Endodermal cell (in vitro differentiated cells): ENCODE measurements around the gene CCDC160. TPM values are rescaled to one million over a fixed set of nuclear protein-coding genes. Genes with fewer than 3 reads are reported as not detected.

Source experiments
- DNase-seq: peaks from one replicate; pipeline ENCODE4 v3.0.0-alpha.2; 2017
- H3K27ac ChIP-seq: 2 replicates; pipeline ENCODE4 v1.5.1; 2013; ENCODE audit warnings: mild to moderate bottlenecking, low read depth, low read length, moderate library complexity
- H3K27me3 ChIP-seq: 2 replicates; pipeline ENCODE4 v1.6.1; 2013; ENCODE audit warnings: mild to moderate bottlenecking, low read length, moderate library complexity; ENCODE audit not compliant: insufficient read depth, control insufficient read depth, poor library complexity, severe bottlenecking
- H3K36me3 ChIP-seq: 2 replicates; pipeline ENCODE4 v1.7.0; 2013; ENCODE audit warnings: mild to moderate bottlenecking, low read length, moderate library complexity; ENCODE audit not compliant: control insufficient read depth, insufficient read depth
- H3K4me1 ChIP-seq: one replicate; pipeline ENCODE4 v1.7.0; 2013; ENCODE audit warnings: low read length; ENCODE audit not compliant: control insufficient read depth, insufficient read depth
- H3K4me3 ChIP-seq: 2 replicates; pipeline ENCODE4 v1.5.1; 2013; ENCODE audit warnings: mild to moderate bottlenecking, low read length, moderate library complexity
- H3K9ac ChIP-seq: 2 replicates; pipeline ENCODE4 v1.6.1; 2013; ENCODE audit warnings: mild to moderate bottlenecking, low read length, moderate library complexity; ENCODE audit not compliant: poor library complexity, severe bottlenecking; ENCODE audit errors: extremely low read depth
- H3K9me3 ChIP-seq: 2 replicates; pipeline ENCODE4 v1.6.1; 2013; ENCODE audit warnings: mild to moderate bottlenecking, low read length, moderate library complexity; ENCODE audit not compliant: control insufficient read depth
- H3K27ac Mint-ChIP-seq: 2 replicates; pipeline ENCODE4 v1.8.0; 2020; ENCODE audit warnings: mixed read lengths
- H3K27me3 Mint-ChIP-seq: 2 replicates; pipeline ENCODE4 v1.8.0; 2021; ENCODE audit warnings: mild to moderate bottlenecking, mixed read lengths; ENCODE audit not compliant: insufficient read depth
- H3K36me3 Mint-ChIP-seq: 2 replicates; pipeline ENCODE4 v1.8.0; 2020; ENCODE audit warnings: low read depth, mixed read lengths
- H3K4me1 Mint-ChIP-seq: 2 replicates; pipeline ENCODE4 v1.8.0; 2020; ENCODE audit warnings: mixed read lengths
- H3K4me3 Mint-ChIP-seq: 2 replicates; pipeline ENCODE4 v1.8.0; 2020; ENCODE audit warnings: mild to moderate bottlenecking, moderate library complexity, mixed read lengths
- H3K9me3 Mint-ChIP-seq: 2 replicates; pipeline ENCODE4 v1.8.0; 2020; ENCODE audit warnings: mild to moderate bottlenecking, mixed read lengths
- WGBS, 2 experiments: methylation state at CpG; one replicate each; pipeline versions ENCODE4 v1.1.5 to v1.1.7; 2013; ENCODE audit warnings: missing lambda C conversion rate in 2 of 2, mixed read lengths in 1 of 2; ENCODE audit not compliant: insufficient coverage in 1 of 2, insufficient read length in 1 of 2; 5-methylcytosine and 5-hydroxymethylcytosine counted together
- total RNA-seq, 2 donors: library from RNA; stranded (reverse); fragmentation: NEBNext Ultra II Directional in 1 of 2; extraction: Animal tissue kit (Norgen Biotek cat#: 25700) in 1 of 2; gene quantifications; 2 replicates in 1 of 2; 3 replicates in 1 of 2; pipeline ENCODE4 v1.2.1, GENCODE V29; 2021
- TF ChIP-seq, protein P1 (sequence below): fragments of 200-600 bp; sonication (generic); conservative IDR thresholded peaks from 2 replicates; pipeline ENCODE4 v1.5.0; 2021; ENCODE audit warnings: antibody characterized with exemption, mild to moderate bottlenecking

The CCDC160 gene
- total RNA-seq, 2 donors from 2014 or later = 2.9 to 4.7 TPM

DNA sequence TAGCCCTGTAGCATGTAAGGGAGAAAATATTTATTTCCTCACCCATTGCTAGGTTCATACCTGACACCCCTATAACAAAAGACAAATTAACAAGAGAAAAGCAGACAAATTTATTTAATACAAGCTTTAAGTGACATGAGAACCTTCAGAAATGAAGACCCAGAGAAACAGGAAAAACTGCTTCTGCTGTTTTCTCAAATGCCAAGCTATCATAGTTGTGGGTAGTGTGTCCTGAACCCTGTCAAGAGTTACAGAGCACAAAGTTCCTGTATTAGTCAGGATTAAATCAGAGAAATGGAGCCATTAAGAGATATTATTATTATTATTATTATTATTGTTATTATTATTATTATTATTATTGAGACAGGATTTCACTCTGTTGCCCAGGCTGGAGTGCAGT, 17.5 kb downstream of the CCDC160 start:
- no peaks in the 10 kb centered on the region for H3K4me1 Mint-ChIP-seq
- H3K4me3 Mint-ChIP-seq = no peak overlapping the region
- H3K36me3 Mint-ChIP-seq = no peaks in the 10 kb centered on the region
- TF ChIP-seq, protein P1, sequence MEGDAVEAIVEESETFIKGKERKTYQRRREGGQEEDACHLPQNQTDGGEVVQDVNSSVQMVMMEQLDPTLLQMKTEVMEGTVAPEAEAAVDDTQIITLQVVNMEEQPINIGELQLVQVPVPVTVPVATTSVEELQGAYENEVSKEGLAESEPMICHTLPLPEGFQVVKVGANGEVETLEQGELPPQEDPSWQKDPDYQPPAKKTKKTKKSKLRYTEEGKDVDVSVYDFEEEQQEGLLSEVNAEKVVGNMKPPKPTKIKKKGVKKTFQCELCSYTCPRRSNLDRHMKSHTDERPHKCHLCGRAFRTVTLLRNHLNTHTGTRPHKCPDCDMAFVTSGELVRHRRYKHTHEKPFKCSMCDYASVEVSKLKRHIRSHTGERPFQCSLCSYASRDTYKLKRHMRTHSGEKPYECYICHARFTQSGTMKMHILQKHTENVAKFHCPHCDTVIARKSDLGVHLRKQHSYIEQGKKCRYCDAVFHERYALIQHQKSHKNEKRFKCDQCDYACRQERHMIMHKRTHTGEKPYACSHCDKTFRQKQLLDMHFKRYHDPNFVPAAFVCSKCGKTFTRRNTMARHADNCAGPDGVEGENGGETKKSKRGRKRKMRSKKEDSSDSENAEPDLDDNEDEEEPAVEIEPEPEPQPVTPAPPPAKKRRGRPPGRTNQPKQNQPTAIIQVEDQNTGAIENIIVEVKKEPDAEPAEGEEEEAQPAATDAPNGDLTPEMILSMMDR = no peak
- H3K9me3 Mint-ChIP-seq = peaks cover 42% of the 10 kb centered on the region
- Histone ChIP-seq H3K9ac (no peak overlapping the region), H3K4me3 (no peak overlapping the region), H3K9me3 (no peaks in the 10 kb centered on the region), H3K4me1 (no peaks in the 10 kb centered on the region), H3K27me3 (no peaks in the 10 kb centered on the region), H3K36me3 (no peaks in the 10 kb centered on the region), H3K27ac (no peak overlapping the region)
- no peaks in the 10 kb centered on the region for H3K27me3 Mint-ChIP-seq
- DNase-seq = no peak
- H3K27ac Mint-ChIP-seq = no peak overlapping the region

DNA sequence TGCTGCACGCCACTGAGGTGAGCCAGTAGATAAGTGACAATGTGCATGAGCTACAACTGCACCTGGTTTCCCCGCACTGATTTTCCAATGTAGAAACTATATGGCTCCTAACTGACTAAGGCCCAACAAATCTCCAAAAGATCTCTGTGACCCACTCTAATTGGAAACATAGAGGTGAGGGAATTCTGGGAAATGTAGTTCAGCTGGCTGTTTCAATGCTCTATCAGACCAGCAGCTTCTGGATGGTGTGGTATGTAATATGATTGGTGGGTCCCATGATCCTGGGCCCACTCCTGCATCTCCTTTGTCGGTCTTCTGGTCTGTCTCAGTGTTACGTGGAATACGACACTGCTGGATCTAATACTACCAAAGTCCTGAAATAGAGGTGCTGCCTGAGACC, 18.6 kb downstream of the CCDC160 start:
- Mint-ChIP-seq H3K4me1 (no peaks in the 10 kb centered on the region), H3K36me3 (no peaks in the 10 kb centered on the region), H3K27ac (no peak overlapping the region), H3K9me3 (peaks cover 36% of the 10 kb centered on the region), H3K27me3 (no peaks in the 10 kb centered on the region), H3K4me3 (no peak overlapping the region)
- Histone ChIP-seq H3K9ac (no peak overlapping the region), H3K4me3 (no peak overlapping the region), H3K27me3 (no peaks in the 10 kb centered on the region), H3K27ac (no peak overlapping the region), H3K9me3 (no peaks in the 10 kb centered on the region), H3K36me3 (no peaks in the 10 kb centered on the region), H3K4me1 (no peaks in the 10 kb centered on the region)
- no peak for DNase-seq
- TF ChIP-seq, protein P1 = no peak
- WGBS, 2 experiments = 60 to 94% methylated on average over 1 to 5 of the region's 5 CpGs

DNA sequence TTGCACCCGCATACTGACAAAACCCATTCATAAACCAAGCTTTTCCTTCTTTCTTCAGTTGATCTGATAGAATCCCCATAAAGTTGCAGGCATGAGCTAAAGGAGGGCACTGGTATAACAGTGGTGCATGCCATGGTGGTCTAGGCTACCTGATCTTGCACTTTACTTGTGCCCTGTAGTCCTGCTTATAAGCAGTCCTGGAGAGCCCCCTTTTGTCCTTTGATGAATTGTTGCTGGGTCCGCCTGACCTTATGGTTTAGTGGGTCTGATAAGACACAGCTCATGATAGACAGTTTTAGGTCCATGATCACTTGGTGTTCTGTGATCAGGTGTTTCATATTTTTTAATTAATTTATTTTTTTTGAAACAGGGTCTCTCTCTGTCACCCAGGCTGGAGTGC, 19.7 kb downstream of the CCDC160 start:
- no peak for DNase-seq
- WGBS, 2 experiments = 100% methylated on average over 2 of the region's 2 CpGs; no CpG with 5 or more reads in 1 of the 2 experiments
- H3K27me3 Mint-ChIP-seq = no peaks in the 10 kb centered on the region
- Histone ChIP-seq H3K9ac (no peak overlapping the region), H3K4me3 (no peak overlapping the region), H3K36me3 (no peaks in the 10 kb centered on the region), H3K27me3 (no peaks in the 10 kb centered on the region), H3K9me3 (no peaks in the 10 kb centered on the region), H3K27ac (no peak overlapping the region), H3K4me1 (no peaks in the 10 kb centered on the region)
- TF ChIP-seq, protein P1 = peak; percentile 12
- H3K4me3 Mint-ChIP-seq = no peak overlapping the region
- peaks cover 33% of the 10 kb centered on the region for H3K9me3 Mint-ChIP-seq
- H3K27ac Mint-ChIP-seq = no peak overlapping the region
- H3K36me3 Mint-ChIP-seq = no peaks in the 10 kb centered on the region
- no peaks in the 10 kb centered on the region for H3K4me1 Mint-ChIP-seq
